ENCODE data around the gene TRAK1.

The TRAK1 gene

DNA sequence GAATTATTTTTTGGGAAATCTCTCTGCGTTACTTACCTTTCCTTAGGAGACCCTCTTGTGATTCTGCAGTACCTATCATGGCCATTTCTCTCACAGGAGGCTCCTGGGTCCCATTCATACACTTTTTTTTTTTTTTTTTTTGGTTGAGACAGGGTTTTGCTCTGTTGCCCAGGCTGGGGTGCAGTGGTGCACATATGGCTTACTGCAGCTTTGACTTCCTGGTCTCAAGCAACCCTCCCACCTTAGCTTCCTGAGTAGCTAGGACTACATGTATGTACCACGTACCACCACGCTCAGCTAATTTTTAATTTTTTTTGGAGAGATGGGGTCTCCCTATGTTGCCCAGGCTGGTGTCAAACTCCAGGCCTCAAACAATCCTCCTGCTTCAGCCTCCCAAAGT is 36.1 kb downstream of the TRAK1 start:
- no peak for DNase-seq

DNA sequence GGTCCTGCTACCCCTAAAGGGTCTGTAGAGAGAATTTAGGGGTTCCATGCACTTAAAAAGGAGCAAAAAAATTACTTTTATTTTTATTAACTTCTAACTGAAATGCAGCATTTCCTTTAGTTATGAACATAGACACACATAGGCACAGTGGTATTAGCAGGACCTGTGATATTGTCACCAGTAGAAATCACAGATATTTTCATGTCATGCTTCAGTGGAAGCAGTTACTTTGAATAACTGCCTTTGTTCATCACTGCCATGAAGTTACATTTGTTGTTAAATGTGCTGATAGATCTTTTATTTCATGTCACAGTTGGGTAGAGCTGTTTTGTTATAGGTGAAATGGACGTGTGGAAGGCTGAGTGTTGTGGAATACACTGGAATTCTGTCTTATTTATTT is 37.4 kb downstream of the TRAK1 start:
- DNase-seq = no peak

DNA sequence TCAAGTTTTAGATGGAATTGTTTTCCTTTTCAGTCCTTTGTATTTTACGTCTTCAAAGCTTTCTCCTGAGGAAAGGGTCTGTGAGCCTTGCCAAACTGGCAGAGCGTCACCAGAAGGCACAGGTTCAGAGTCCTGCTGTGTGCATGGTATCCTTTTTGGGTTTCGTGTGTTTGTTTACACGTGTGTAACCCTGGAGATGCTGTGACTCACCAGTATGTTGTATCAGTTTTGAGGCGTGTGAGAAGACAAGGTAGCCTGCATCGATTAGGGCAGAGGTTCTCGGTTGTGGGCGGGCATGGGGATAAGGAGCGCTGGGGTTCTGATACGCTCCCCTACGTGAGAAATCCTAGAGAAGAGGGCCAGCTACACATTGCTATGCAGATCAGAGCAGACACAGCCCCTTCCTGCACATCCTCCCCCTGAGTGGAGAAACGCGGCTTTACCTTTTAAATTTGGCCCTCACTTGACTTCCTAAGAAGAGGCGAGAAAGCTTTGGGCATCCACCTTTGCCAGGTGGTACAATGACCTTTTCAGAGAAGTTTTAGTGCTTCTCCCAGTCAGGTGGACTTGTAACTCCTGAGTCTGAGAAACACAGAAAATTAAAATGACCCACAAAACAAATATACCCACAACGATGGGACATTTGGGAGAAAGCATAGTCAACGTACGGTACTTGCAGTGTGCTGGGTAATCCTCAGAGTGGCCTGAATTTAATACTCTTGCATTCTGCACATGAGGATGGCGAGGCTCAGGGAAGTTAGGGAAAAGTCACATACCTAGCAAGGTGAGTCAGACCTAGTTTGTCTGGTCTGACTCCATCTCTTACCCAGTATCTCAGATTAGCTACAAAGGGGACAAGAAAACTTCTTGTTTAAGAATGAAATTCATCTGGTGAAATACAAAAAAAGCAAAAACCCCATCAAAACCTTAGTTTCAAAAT is 38.1 kb downstream of the TRAK1 start:
- DNase-seq = no peak

DNA sequence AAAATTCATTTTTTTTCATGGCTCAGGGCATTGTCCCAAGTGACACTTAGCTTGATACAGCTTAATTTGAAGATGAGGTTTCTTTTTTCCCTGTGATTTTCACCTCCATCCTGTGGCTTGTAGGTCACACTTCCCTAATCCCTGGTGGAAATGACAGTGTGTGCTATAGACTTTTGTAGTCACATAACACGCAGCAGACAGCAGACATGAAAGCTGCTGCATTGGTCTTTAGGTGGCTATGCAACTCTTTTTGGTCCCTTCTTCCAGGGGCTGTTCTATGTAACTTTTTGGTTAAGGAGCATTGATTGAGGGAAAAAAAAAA is 38.8 kb downstream of the TRAK1 start:
- DNase-seq = no peak

DNA sequence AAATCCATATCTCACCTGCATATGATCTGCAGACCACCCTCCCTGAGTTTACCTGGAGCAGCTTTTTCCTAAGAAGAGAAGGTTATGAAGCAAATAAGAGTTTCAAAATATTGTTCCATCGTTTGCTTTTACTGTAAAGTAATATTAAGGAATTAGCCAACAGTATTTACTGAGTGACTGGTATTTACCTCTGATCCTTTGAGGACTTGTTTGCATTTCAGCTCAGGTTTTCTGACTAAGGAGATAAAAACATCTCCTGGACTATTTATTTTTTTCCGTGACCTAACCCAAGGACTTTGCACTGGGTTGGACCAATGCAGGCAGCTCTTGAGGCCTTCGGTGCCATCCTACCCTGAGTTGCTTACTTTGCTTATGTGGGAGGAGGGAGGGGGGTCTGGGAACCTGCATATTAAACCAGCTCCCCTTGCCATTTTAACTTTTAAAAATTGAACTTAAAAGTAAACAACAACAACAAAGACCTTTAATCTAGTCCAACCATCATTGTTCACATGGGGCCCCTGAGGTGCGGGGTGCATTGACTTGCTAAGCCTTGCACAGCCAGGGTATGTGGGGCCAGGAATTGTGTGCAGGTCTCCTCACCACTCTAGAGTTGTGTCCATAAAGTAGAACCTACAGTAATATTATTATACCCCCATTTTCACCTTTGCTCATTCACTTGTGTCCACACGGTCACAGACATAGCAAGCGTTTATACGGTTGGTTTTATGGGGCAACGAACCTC is 39.3 kb downstream of the TRAK1 start:
- no peak for DNase-seq

DNA sequence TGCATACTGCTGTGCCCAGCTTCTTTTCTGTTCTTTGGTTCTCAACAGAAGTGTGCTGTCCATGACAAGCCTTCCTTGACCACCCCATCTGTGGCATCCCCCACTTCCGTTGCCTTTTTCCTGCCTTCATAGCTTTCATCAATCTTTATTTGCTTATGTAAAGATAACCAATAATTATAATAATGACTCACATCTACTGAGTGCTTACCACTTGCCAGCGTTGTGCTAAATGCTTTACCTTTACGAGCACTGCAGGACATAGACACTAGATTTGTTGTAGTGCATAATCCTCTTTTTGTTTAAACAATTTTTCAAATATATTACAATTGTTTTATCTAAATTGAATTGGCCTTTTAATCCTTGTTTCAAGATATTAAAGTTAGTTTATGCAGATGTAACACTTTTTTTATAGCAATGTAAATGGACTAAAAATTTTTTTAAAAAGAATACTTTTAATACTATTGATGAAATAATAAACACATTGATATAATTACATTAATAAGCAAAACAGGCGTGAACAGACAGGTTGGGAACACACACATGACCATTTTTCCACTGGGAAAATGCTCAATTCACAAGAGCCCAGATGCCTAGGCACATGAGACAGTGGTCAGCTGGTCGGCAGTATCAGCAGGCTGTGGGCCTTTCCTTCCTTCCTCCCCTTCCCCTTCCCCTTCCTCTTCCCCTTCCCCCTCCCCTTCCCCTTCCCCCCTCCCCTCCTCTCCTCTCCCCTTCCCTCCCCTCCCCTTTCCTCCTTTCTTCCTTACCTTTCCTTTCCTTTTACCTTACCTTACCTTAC is 42.5 kb downstream of the TRAK1 start:
- no peak for DNase-seq

DNA sequence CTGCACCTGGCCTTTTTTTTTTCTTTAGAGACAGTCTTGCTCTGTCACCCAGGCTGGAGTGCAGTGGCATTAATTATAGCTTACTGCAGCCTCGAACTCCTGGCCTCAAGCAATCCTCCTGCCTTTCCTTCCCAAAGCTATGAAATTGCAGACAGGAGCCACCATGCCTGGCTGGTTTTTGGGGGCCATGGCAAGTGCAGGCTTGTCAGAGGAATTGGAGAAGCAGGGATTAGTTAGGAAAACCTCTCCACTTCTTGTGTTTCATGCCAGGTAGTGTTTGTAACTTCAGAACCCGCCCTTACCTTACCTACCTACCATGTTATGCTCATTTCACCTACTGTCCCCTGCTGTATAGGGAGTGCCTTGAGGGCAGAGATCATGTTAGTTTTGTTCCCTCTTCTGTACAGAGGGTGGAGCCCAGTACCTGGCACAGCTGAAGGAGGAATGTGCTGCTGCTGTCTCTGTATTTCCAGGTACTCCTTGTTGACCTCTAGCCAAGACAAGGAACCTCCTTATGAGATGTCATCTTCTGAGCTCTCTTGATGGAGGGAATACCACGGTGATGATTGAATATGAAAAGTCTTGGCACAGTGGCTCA is 43.8 kb downstream of the TRAK1 start:
- no peak for DNase-seq

GRCh38 chr3:42139621-42140453 is 48.7 kb downstream of the TRAK1 start:
- DNase-seq = no peak

GRCh38 chr3:42140665-42141203 is 49.6 kb downstream of the TRAK1 start:
- no peak for DNase-seq

DNA sequence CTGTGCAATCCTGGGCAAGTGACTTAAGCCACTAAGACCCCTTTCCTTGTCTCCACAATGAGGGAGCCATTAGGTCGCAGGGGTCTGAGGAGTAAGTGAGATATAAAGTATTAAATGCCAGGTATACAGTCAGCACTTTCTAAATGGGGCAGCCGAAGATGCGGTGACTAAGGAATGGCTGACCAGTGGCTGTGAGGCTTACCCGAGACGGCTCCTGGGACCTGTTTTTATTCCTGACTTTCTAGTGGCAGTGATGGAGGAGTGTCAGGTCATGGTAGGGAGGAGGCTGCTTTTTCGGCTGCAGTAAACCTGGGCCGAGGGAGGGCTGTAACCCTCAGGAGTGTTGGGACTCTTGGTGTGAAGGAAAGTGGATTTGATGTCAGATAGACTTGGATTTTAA is 52.3 kb downstream of the TRAK1 start:
- DNase-seq = no peak

- no peak for DNase-seq
Observed at GRCh38 chr3:42144209-42144608, 53.1 kb downstream of the TRAK1 start.

GRCh38 chr3:42148086-42148848 is 57.1 kb downstream of the TRAK1 start:
- no peak for DNase-seq

DNA sequence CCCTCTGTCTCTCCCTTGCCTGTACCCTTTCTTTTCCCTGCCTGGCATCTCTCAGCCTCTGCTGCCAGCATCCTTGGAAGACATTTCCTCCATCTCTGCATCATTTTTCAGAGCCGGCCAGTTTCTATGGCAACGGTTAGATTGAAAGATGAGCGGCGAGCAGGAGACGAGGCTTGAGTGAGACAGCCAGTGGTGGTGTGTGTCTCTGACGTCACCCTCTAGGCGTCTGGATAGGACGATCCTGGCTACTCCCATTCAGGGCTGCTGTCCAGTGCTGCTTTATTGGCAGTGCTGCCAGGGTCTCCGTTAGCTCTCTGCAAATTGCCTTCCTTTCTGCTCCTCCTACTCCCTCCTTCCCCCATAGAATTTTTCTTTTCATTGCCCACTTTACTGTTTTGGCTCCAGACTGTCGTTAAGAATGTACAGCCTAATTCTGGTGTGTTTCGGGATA is 57.9 kb downstream of the TRAK1 start:
- no peak for DNase-seq

DNA sequence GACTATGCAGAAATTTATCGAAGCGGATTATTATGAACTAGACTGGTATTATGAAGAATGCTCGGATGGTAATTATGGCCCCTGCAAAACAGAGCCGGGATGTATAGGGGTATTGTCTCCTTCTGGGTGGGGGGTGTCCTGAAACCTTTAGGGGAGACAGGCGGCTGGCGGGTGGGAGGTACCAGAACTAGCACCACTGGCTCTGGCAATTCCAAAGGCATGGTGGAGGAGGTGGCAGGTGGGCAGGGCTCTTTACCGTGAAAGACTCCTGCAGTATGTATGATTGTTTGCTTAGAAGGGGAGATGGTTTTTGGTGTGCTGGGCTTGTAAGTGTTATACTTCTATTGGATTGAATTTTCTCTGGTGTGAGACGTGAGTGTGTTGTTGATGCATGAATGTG is 58.4 kb downstream of the TRAK1 start:
- no peak for DNase-seq

DNA sequence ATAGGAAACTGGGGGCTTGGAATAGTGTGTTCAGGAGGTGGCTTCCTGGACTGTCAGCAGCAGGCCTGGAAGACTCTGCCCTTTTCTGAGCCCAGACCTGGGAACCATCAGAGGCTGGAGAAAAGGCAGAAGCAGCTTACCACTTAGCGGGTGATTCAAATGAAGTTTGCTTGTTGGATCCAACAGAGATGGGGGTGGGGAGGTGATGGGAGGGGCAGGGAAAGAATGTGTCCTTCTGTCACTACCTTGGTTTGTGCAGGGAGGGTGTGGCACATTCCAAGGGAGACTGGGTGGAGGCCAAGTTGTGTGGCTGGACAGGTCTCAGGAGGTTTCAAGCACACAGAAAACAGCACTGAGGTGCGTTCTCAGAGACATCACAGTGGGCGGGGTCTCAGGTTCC is 58.8 kb downstream of the TRAK1 start:
- no peak for DNase-seq

DNA sequence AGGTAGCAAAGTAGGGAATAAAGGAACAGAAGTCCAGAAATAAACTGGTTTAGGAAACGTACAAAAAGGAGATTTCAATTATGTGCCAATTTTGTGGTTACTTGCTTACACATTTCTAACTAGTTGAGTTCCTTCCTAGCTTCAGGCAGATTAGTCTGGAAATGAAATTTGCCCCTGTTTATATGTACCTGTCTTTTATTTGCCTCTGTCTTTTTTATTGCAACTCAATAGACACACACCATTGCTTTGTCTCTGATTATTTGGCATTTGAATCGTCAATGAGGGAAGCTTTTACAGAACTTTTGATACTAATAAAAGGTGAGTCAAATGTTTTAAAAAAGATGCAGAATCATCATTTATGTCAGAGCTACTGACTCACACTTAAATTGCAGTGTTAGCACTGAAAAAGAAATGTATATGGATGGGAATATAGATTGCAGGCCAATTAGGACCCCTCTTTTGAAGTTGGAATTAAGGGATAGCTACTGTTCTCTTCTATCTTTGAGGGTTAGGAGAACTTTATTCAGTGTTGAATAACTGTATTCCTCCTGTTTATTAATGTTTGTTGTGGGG is 60.5 kb downstream of the TRAK1 start:
- DNase-seq = no peak

DNA sequence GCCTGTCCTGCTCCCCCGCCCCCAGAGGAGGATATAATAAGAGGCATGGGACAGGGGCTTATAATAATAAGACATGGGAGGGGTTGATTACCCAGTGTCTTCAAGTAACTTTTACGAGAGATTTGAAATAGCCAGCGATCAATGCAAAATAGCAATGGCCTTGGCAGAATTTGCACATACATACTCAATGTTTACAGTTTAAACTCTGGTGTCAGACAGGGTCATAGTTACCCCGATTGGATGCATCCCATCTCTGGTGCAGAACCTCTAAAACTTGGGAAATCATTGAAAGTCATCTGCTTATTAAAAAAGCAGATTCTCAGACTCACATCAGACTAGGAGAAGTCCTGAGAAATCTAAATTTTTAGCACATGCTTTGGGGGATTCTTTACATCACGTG is 61.0 kb downstream of the TRAK1 start:
- no peak for DNase-seq

- DNase-seq = no peak
Observed at GRCh38 chr3:42153039-42153438, 61.9 kb downstream of the TRAK1 start.

- DNase-seq = peak in 1 of 5 donors; percentile 27
Observed at GRCh38 chr3:42157540-42158538, 66.7 kb downstream of the TRAK1 start.
